Mesenchymal stem cell (in vitro differentiated cells and primary cell): Measurements from ENCODE around the gene SNCAIP.

Source experiments
- DNase-seq: peaks from one replicate; pipeline ENCODE4 v3.0.0-alpha.2; 2013
- H2AFZ ChIP-seq: one replicate; pipeline ENCODE4 v1.6.1; 2013; ENCODE audit warnings: low read depth, mild to moderate bottlenecking, control low read depth, inconsistent platforms, low read length, moderate library complexity
- H2AK5ac ChIP-seq: 2 replicates; pipeline ENCODE4 v1.6.1; 2013; ENCODE audit warnings: low read length, moderate library complexity, mild to moderate bottlenecking, inconsistent platforms; ENCODE audit not compliant: severe bottlenecking
- H2BK120ac ChIP-seq: one replicate; pipeline ENCODE4 v1.6.1; 2013; ENCODE audit warnings: low read depth, mild to moderate bottlenecking, inconsistent platforms, low read length, moderate library complexity
- H2BK12ac ChIP-seq, 2 experiments: one replicate each; pipeline ENCODE4 v1.6.1; 2013; ENCODE audit warnings: inconsistent platforms in 2 of 2, low read length in 2 of 2, mild to moderate bottlenecking in 2 of 2, moderate library complexity in 2 of 2, control low read depth in 1 of 2
- H2BK15ac ChIP-seq: one replicate; pipeline ENCODE4 v1.6.1; 2013; ENCODE audit warnings: mild to moderate bottlenecking, low read depth, inconsistent platforms; ENCODE audit not compliant: poor library complexity, severe bottlenecking
- H2BK5ac ChIP-seq: 2 replicates; pipeline ENCODE4 v1.6.1; 2013; ENCODE audit warnings: low read depth, mild to moderate bottlenecking, low read length, control low read depth, inconsistent platforms; ENCODE audit not compliant: poor library complexity, severe bottlenecking
- H3K14ac ChIP-seq, 2 experiments: one replicate each; pipeline ENCODE4 v1.6.1; 2013; ENCODE audit warnings: inconsistent platforms in 2 of 2, low read length in 2 of 2, control low read depth in 1 of 2, mild to moderate bottlenecking in 1 of 2, moderate library complexity in 1 of 2
- H3K18ac ChIP-seq, 2 experiments: one replicate each; pipeline ENCODE4 v1.6.1; 2013; ENCODE audit warnings: inconsistent platforms in 2 of 2, low read length in 2 of 2, control low read depth in 1 of 2, low read depth in 1 of 2, mild to moderate bottlenecking in 1 of 2
- H3K23ac ChIP-seq, 2 experiments: one replicate each; pipeline ENCODE4 v1.6.1; 2013; ENCODE audit warnings: inconsistent platforms in 2 of 2, low read length in 2 of 2, mild to moderate bottlenecking in 2 of 2, moderate library complexity in 2 of 2, control low read depth in 1 of 2
- H3K27ac ChIP-seq: 2 replicates; pipeline ENCODE4 v1.5.1; 2013; ENCODE audit warnings: mild to moderate bottlenecking, moderate library complexity, low read length, control low read depth, inconsistent platforms; ENCODE audit not compliant: poor library complexity, severe bottlenecking
- H3K27me3 ChIP-seq, 2 experiments: 2 replicates each; pipeline versions ENCODE4 v1.6.1 to v1.7.0; 2013; ENCODE audit warnings: low read length in 2 of 2, mild to moderate bottlenecking in 2 of 2, moderate library complexity in 2 of 2, control low read depth in 1 of 2, inconsistent platforms in 1 of 2; ENCODE audit not compliant: control insufficient read depth in 1 of 2, insufficient read depth in 1 of 2
- H3K36me3 ChIP-seq, 2 experiments: 2 replicates each; pipeline versions ENCODE4 v1.6.1 to v1.7.0; 2013; ENCODE audit warnings: low read length in 2 of 2, control low read depth in 1 of 2, inconsistent platforms in 1 of 2, low read depth in 1 of 2, mild to moderate bottlenecking in 1 of 2; ENCODE audit not compliant: insufficient read depth in 2 of 2, control insufficient read depth in 1 of 2
- H3K4ac ChIP-seq, 2 experiments: one replicate each; pipeline ENCODE4 v1.6.1; 2013; ENCODE audit warnings: inconsistent platforms in 2 of 2, low read length in 2 of 2, mild to moderate bottlenecking in 2 of 2, moderate library complexity in 2 of 2, control low read depth in 1 of 2, low read depth in 1 of 2
- H3K4me1 ChIP-seq: 2 replicates; pipeline ENCODE4 v1.6.1; 2013; ENCODE audit warnings: low read depth, low read length, control low read depth; ENCODE audit not compliant: control insufficient read depth, insufficient read depth
- H3K4me2 ChIP-seq: 2 replicates; pipeline ENCODE4 v1.6.1; 2013; ENCODE audit warnings: low read length, mild to moderate bottlenecking, inconsistent platforms; ENCODE audit not compliant: poor library complexity, severe bottlenecking
- H3K4me3 ChIP-seq, 2 experiments: 2 replicates each; pipeline versions ENCODE4 v1.5.1 to v1.7.0; 2013; ENCODE audit warnings: low read length in 2 of 2, mild to moderate bottlenecking in 2 of 2, control low read depth in 1 of 2, low read depth in 1 of 2; ENCODE audit not compliant: insufficient read depth in 1 of 2
- H3K79me1 ChIP-seq: replicated peaks from 2 replicates; pipeline ENCODE4 v1.6.1; 2013; ENCODE audit warnings: mild to moderate bottlenecking, control low read depth, low read length, inconsistent platforms; ENCODE audit not compliant: poor library complexity, severe bottlenecking
- H3K9ac ChIP-seq: 2 replicates; pipeline ENCODE4 v1.7.0; 2013; ENCODE audit warnings: mild to moderate bottlenecking, low read length, moderate library complexity
- H3K9me3 ChIP-seq: 2 replicates; pipeline ENCODE4 v1.7.0; 2013; ENCODE audit warnings: mild to moderate bottlenecking, low read length; ENCODE audit not compliant: control insufficient read depth
- H4K8ac ChIP-seq: one replicate; pipeline ENCODE4 v1.6.1; 2013; ENCODE audit warnings: inconsistent platforms, mild to moderate bottlenecking, low read length, moderate library complexity
- H4K91ac ChIP-seq: one replicate; pipeline ENCODE4 v1.6.1; 2013; ENCODE audit warnings: mild to moderate bottlenecking, low read length, inconsistent platforms
- WGBS: methylation state at CpG from one replicate; pipeline ENCODE4 v1.1.7; 2013; ENCODE audit warnings: mixed read lengths; 5-methylcytosine and 5-hydroxymethylcytosine counted together

The SNCAIP gene

DNA sequence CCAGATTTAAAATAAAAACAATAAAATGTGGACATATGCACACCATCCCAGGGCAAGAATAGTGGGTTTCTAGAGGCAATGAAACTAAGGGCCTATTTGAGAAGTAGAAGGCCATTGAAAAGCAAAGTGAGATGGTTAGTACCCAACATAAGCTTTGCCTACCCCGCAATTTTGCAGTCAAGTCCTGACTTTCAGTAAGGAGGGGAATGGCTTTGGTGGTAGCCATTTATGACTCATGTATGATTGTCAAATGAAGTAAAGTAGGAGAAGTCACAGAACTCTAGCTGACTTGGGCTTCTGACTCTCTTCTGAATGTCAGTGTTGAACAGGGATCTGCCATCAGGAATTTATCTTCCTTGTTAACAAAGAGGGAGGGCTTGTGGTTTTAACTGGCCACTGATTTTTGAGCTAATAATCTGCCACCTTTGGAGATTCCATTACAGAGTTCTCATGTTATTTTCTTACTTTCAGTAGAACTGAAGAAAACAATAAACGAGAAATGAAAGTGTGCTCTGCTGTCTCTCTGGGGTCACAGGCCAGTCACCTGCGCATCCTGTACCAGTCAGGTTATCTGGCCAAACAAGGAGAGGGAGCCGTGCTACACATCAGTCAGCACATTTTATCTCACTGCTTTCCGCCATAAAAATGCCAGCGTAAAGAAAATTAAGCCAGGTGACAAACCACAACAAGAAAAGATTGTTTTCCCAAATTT lies 14.3 kb upstream of the SNCAIP start:
- no peak for DNase-seq
- WGBS, result 97% methylated on average over 4 of the region's 6 CpGs

DNA sequence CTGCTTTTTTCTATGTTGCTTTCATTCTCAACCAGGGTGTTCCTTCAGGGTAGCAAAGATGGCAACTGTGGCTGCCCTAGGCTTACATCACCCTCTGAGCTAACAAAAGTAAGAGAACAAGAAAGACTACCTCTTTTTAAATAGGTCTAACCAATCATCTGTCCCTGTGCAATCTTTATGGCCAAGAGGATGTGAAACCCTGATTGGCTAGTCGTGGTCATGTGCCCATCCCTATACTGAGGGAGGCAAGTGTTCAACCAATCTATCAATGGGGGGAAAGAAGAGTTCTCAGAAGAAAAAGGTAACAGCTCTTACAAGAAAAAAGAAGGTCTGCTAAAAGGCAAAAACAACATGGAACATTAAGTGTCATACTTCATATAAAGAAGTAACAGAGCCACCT lies 11.7 kb upstream of the SNCAIP start:
- Histone ChIP-seq H2BK120ac (no peak overlapping the region), H4K8ac (no peak overlapping the region), H3K23ac (no peak overlapping the region), H3K9me3 (no peaks in the 10 kb centered on the region), H3K4me3 (no peak overlapping the region), H3K27me3 (no peaks in the 10 kb centered on the region), H3K4ac (no peak overlapping the region), H3K27ac (no peak overlapping the region), H2BK12ac (no peak overlapping the region), H2BK15ac (no peak overlapping the region), H2AFZ (no peak overlapping the region), H3K4me1 (no peaks in the 10 kb centered on the region), H3K36me3 (no peaks in the 10 kb centered on the region), H4K91ac (no peak overlapping the region), H2AK5ac (no peak overlapping the region), H2BK5ac (no peak overlapping the region), H3K9ac (no peak overlapping the region), H3K18ac (no peak overlapping the region), H3K14ac (no peak overlapping the region), H3K4me2 (no peak overlapping the region), H3K79me1 (no peaks in the 10 kb centered on the region)
- WGBS, result 83% methylated on average over 1 of the region's 1 CpG
- DNase-seq, result no peak

More for the DNA sequence above, 14.3 kb upstream of the SNCAIP start:
- no peak overlapping the region for H2AK5ac ChIP-seq
- H3K9ac ChIP-seq, result no peak overlapping the region
- no peaks in the 10 kb centered on the region for H3K36me3 ChIP-seq
- H3K79me1 ChIP-seq, result no peaks in the 10 kb centered on the region
- H3K27ac ChIP-seq, result no peak overlapping the region
- H2BK15ac ChIP-seq, result no peak overlapping the region
- H3K4ac ChIP-seq, result no peak overlapping the region
- no peak overlapping the region for H2AFZ ChIP-seq
- no peak overlapping the region for H3K23ac ChIP-seq
- no peak overlapping the region for H3K14ac ChIP-seq
- no peak overlapping the region for H2BK12ac ChIP-seq
- no peak overlapping the region for H2BK5ac ChIP-seq
- H4K8ac ChIP-seq, result no peak overlapping the region
- H3K18ac ChIP-seq, result no peak overlapping the region
- no peak overlapping the region for H2BK120ac ChIP-seq
- no peaks in the 10 kb centered on the region for H3K4me1 ChIP-seq
- no peaks in the 10 kb centered on the region for H3K9me3 ChIP-seq
- no peaks in the 10 kb centered on the region for H3K27me3 ChIP-seq
- H3K4me3 ChIP-seq, result no peak overlapping the region
- H3K4me2 ChIP-seq, result no peak overlapping the region
- H4K91ac ChIP-seq, result no peak overlapping the region

DNA sequence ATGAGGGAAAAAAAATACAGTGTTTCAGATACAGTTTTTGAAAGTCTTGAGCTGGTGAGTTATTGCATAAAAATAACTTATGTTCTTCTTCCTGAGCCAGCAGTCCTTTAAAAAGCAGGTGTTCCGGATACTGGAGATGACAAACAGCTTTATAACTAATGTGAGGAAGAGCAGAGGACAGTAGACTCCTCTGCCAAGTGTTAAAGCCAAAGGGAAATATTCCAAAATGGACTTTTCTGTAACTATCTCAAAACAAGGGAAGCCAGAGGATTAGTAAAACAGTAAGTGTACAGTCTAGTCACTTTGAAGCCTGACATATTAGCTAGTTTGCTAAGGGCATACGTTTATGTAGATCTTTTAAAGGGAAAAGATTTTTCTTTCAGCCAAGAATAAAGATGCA lies 11.0 kb upstream of the SNCAIP start:
- Histone ChIP-seq H3K18ac (no peak overlapping the region), H3K27me3 (no peaks in the 10 kb centered on the region), H4K8ac (no peak overlapping the region), H2BK5ac (no peak overlapping the region), H3K4ac (no peak overlapping the region), H2AK5ac (no peak overlapping the region), H3K14ac (no peak overlapping the region), H3K79me1 (no peaks in the 10 kb centered on the region), H2BK120ac (no peak overlapping the region), H3K36me3 (no peaks in the 10 kb centered on the region), H3K27ac (no peak overlapping the region), H2BK12ac (no peak overlapping the region), H3K4me1 (no peaks in the 10 kb centered on the region), H3K4me3 (no peak overlapping the region), H3K9ac (no peak overlapping the region), H3K9me3 (no peaks in the 10 kb centered on the region), H3K23ac (no peak overlapping the region), H2BK15ac (no peak overlapping the region), H4K91ac (no peak overlapping the region), H2AFZ (no peak overlapping the region), H3K4me2 (no peak overlapping the region)
- DNase-seq, result no peak
- WGBS, result 100% methylated on average over 1 of the region's 2 CpGs

DNA sequence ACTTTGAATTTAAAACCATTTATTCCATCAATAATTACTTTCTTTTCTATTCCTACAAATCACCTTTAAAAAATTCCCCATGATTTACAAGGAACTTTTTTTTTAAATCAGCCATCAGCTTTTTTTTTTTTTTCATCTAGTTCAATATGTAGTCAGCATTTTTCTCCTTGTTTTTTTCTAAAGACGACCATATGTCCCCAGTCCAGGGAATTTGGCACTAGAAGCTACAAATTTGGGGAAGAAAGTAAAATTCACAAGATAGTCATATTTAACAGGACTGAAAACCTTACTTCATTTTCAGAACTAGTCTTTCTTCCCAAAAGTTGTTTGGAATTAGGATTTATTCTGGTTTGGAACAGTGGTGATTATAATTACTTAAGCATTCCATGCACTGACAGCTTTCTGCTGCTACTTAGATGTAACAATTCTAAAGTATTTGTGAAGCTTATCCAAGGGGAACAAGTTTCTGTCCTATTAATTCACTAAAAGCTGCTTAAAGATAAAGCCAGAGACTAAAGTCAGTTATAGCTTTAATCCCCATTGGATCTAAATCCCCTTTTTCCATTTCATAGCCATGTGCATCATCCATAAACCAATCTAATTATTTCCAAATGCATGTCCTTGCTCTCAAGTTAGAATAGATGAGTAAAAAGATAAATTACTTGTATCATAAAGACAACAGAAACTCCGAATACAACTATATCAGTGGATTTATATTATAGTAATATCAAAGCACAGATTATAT lies 7.4 kb upstream of the SNCAIP start:
- Histone ChIP-seq H3K9ac (no peak overlapping the region), H3K4me3 (no peak overlapping the region), H3K4ac (no peak overlapping the region), H3K14ac (no peak overlapping the region), H3K23ac (no peak overlapping the region), H2BK5ac (no peak overlapping the region), H3K79me1 (no peaks in the 10 kb centered on the region), H4K8ac (no peak overlapping the region), H2BK12ac (no peak overlapping the region), H2AK5ac (no peak overlapping the region), H3K27me3 (no peaks in the 10 kb centered on the region), H2AFZ (no peak overlapping the region), H3K4me1 (no peaks in the 10 kb centered on the region), H2BK15ac (no peak overlapping the region), H3K27ac (no peak overlapping the region), H4K91ac (no peak overlapping the region), H3K18ac (no peak overlapping the region), H3K36me3 (no peaks in the 10 kb centered on the region), H3K9me3 (no peaks in the 10 kb centered on the region), H3K4me2 (no peak overlapping the region), H2BK120ac (no peak overlapping the region)
- no peak for DNase-seq
- no CpG with 5 or more reads among the region's 2 CpGs for WGBS
